ENCODE measurements around the gene TRIM54. TPM values are rescaled to one million over a fixed set of nuclear protein-coding genes. Genes with fewer than 3 reads are reported as not detected.

Gene TRIM54
- total RNA-seq, 1 donor from 2014 or later, result not detected

GRCh38 chr2:27236136-27236535 is 46.1 kb upstream of the TRIM54 start:
- Histone ChIP-seq H3K79me2 (ENCODE audit: insufficient read depth, low read length) (no peaks in the 10 kb centered on the region), H3K27ac (ENCODE audit: low read depth, low read length) (no peak overlapping the region), H3K4me2 (ENCODE audit: low read length) (no peak overlapping the region), H3K4me1 (ENCODE audit: insufficient read depth, low read length) (no peaks in the 10 kb centered on the region), H4K20me1 (ENCODE audit: insufficient read depth, low read length) (peaks cover 18% of the 10 kb centered on the region), H2AFZ (ENCODE audit: low read depth, low read length) (no peak overlapping the region), H3K36me3 (ENCODE audit: insufficient read depth, low read length) (peaks cover 74% of the 10 kb centered on the region), H3K27me3 (ENCODE audit: insufficient read depth, low read length) (no peaks in the 10 kb centered on the region), H3K9me3 (ENCODE audit: insufficient read depth, low read depth, low read length) (no peaks in the 10 kb centered on the region), H3K9ac (ENCODE audit: low read length) (no peak overlapping the region), H3K4me3 (ENCODE audit: insufficient read depth, low read depth, low read length) (no peak overlapping the region)
- no peak for FAIRE-seq
- TF ChIP-seq EZH2 (IDR thresholded peaks at IDR 0.05; ENCODE audit: insufficient read depth, low read length) (no peak), CTCF (IDR thresholded peaks at IDR 0.05; ENCODE audit: insufficient read depth, low read depth, low read length) (no peak)
- DNase-seq (ENCODE audit: low read depth), result no peak
- no peak overlapping the region for H3K27ac Mint-ChIP-seq (ENCODE audit: unreplicated experiment)
- H3K27me3 Mint-ChIP-seq (ENCODE audit: low read depth, unreplicated experiment), result no peaks in the 10 kb centered on the region
- no peaks in the 10 kb centered on the region for H3K4me1 Mint-ChIP-seq (ENCODE audit: low read depth, unreplicated experiment)
- no peaks in the 10 kb centered on the region for H3K9me3 Mint-ChIP-seq (ENCODE audit: unreplicated experiment)
- H3K36me3 Mint-ChIP-seq (ENCODE audit: low read depth, unreplicated experiment), result peaks cover 22% of the 10 kb centered on the region
- no peak overlapping the region for H3K4me3 Mint-ChIP-seq (ENCODE audit: unreplicated experiment)

GRCh38 chr2:27236626-27237025 is 45.6 kb upstream of the TRIM54 start:
- H3K4me1 ChIP-seq (ENCODE audit: insufficient read depth, low read length), result no peaks in the 10 kb centered on the region
- no peak overlapping the region for H3K9ac ChIP-seq (ENCODE audit: low read length)
- DNase-seq (ENCODE audit: low read depth), result no peak
- peaks cover 19% of the 10 kb centered on the region for H4K20me1 ChIP-seq (ENCODE audit: insufficient read depth, low read length)
- H3K27me3 ChIP-seq (ENCODE audit: insufficient read depth, low read length), result no peaks in the 10 kb centered on the region
- no peak for TF ChIP-seq EZH2 (IDR thresholded peaks at IDR 0.05; ENCODE audit: insufficient read depth, low read length)
- TF ChIP-seq CTCF (IDR thresholded peaks at IDR 0.05; ENCODE audit: insufficient read depth, low read depth, low read length), result no peak
- Mint-ChIP-seq H3K4me3 (ENCODE audit: unreplicated experiment) (no peak overlapping the region), H3K27me3 (ENCODE audit: low read depth, unreplicated experiment) (no peaks in the 10 kb centered on the region), H3K36me3 (ENCODE audit: low read depth, unreplicated experiment) (peaks cover 20% of the 10 kb centered on the region), H3K27ac (ENCODE audit: unreplicated experiment) (no peak overlapping the region), H3K9me3 (ENCODE audit: unreplicated experiment) (no peaks in the 10 kb centered on the region), H3K4me1 (ENCODE audit: low read depth, unreplicated experiment) (no peaks in the 10 kb centered on the region)
- peaks cover 70% of the 10 kb centered on the region for H3K36me3 ChIP-seq (ENCODE audit: insufficient read depth, low read length)
- no peak overlapping the region for H3K4me2 ChIP-seq (ENCODE audit: low read length)
- no peak for FAIRE-seq
- no peak overlapping the region for H2AFZ ChIP-seq (ENCODE audit: low read depth, low read length)
- H3K9me3 ChIP-seq (ENCODE audit: insufficient read depth, low read depth, low read length), result no peaks in the 10 kb centered on the region
- no peak overlapping the region for H3K4me3 ChIP-seq (ENCODE audit: insufficient read depth, low read depth, low read length)
- H3K79me2 ChIP-seq (ENCODE audit: insufficient read depth, low read length), result no peaks in the 10 kb centered on the region
- H3K27ac ChIP-seq (ENCODE audit: low read depth, low read length), result no peak overlapping the region

GRCh38 chr2:27237341-27237945 is 44.8 kb upstream of the TRIM54 start:
- Histone ChIP-seq H3K4me3 (ENCODE audit: insufficient read depth, low read depth, low read length) (no peak overlapping the region), H3K79me2 (ENCODE audit: insufficient read depth, low read length) (no peaks in the 10 kb centered on the region), H3K27me3 (ENCODE audit: insufficient read depth, low read length) (no peaks in the 10 kb centered on the region), H2AFZ (ENCODE audit: low read depth, low read length) (no peak overlapping the region), H3K9me3 (ENCODE audit: insufficient read depth, low read depth, low read length) (no peaks in the 10 kb centered on the region), H3K4me2 (ENCODE audit: low read length) (no peak overlapping the region), H3K9ac (ENCODE audit: low read length) (no peak overlapping the region), H3K36me3 (ENCODE audit: insufficient read depth, low read length) (peaks cover 66% of the 10 kb centered on the region), H3K27ac (ENCODE audit: low read depth, low read length) (no peak overlapping the region), H3K4me1 (ENCODE audit: insufficient read depth, low read length) (no peaks in the 10 kb centered on the region), H4K20me1 (ENCODE audit: insufficient read depth, low read length) (peaks cover 19% of the 10 kb centered on the region)
- FAIRE-seq (no peak), DNase-seq (ENCODE audit: low read depth) (no peak)
- no peaks in the 10 kb centered on the region for H3K9me3 Mint-ChIP-seq (ENCODE audit: unreplicated experiment)
- H3K27ac Mint-ChIP-seq (ENCODE audit: unreplicated experiment), result no peak overlapping the region
- H3K36me3 Mint-ChIP-seq (ENCODE audit: low read depth, unreplicated experiment), result peaks cover 24% of the 10 kb centered on the region
- no peak overlapping the region for H3K4me3 Mint-ChIP-seq (ENCODE audit: unreplicated experiment)
- no peaks in the 10 kb centered on the region for H3K4me1 Mint-ChIP-seq (ENCODE audit: low read depth, unreplicated experiment)
- TF ChIP-seq EZH2 (IDR thresholded peaks at IDR 0.05; ENCODE audit: insufficient read depth, low read length) (no peak), CTCF (IDR thresholded peaks at IDR 0.05; ENCODE audit: insufficient read depth, low read depth, low read length) (no peak)
- H3K27me3 Mint-ChIP-seq (ENCODE audit: low read depth, unreplicated experiment), result no peaks in the 10 kb centered on the region

Data from astrocyte (in vitro differentiated cells and primary cell).